Measurements from ENCODE around the gene NACA2. TPM values are rescaled to one million over a fixed set of nuclear protein-coding genes. Genes with fewer than 3 reads are reported as not detected.
"Not testable (repeated sequence)": the region's sequence is repeated elsewhere in the genome, so short reads cannot be mapped to it uniquely, and the experiment has no call there.

Gene NACA2
- total RNA-seq, 1 donor from 2014 or later, result not detected

- no peak overlapping the region for H3K4me3 ChIP-seq (ENCODE audit: low read depth, low read length)
- H3K27me3 ChIP-seq (ENCODE audit: control insufficient read depth, insufficient read depth, low read length), result no peaks in the 10 kb centered on the region
- DNase-seq (ENCODE audit: low read depth), result no peak
- no peaks in the 10 kb centered on the region for H3K36me3 ChIP-seq (ENCODE audit: control insufficient read depth, insufficient read depth, low read length)
- TF ChIP-seq CTCF (IDR thresholded peaks at IDR 0.05; ENCODE audit: insufficient read depth, low read length, poor library complexity, severe bottlenecking), result no peak
These were observed 22.6 kb downstream of the NACA2 start for GRCh38 chr17:61568219-61569072.

GRCh38 chr17:61567045-61567802 lies 23.8 kb downstream of the NACA2 start:
- TF ChIP-seq CTCF (IDR thresholded peaks at IDR 0.05; ENCODE audit: insufficient read depth, low read length, poor library complexity, severe bottlenecking), result no peak
- H3K27me3 ChIP-seq (ENCODE audit: control insufficient read depth, insufficient read depth, low read length), result no peaks in the 10 kb centered on the region
- H3K36me3 ChIP-seq (ENCODE audit: control insufficient read depth, insufficient read depth, low read length), result no peaks in the 10 kb centered on the region
- no peak overlapping the region for H3K4me3 ChIP-seq (ENCODE audit: low read depth, low read length)
- no peak for DNase-seq (ENCODE audit: low read depth)

GRCh38 chr17:61566448-61566847 lies 24.6 kb downstream of the NACA2 start:
- H3K4me3 ChIP-seq (ENCODE audit: low read depth, low read length); H3K36me3 ChIP-seq (ENCODE audit: control insufficient read depth, insufficient read depth, low read length); DNase-seq (ENCODE audit: low read depth); H3K27me3 ChIP-seq (ENCODE audit: control insufficient read depth, insufficient read depth, low read length): not testable (repeated sequence)

GRCh38 chr17:61565850-61566249 lies 25.2 kb downstream of the NACA2 start:
- not testable (repeated sequence) for H3K36me3 ChIP-seq (ENCODE audit: control insufficient read depth, insufficient read depth, low read length); DNase-seq (ENCODE audit: low read depth); H3K27me3 ChIP-seq (ENCODE audit: control insufficient read depth, insufficient read depth, low read length); H3K4me3 ChIP-seq (ENCODE audit: low read depth, low read length)

- H3K4me3 ChIP-seq (ENCODE audit: low read depth, low read length), result no peak overlapping the region
- no peaks in the 10 kb centered on the region for H3K27me3 ChIP-seq (ENCODE audit: control insufficient read depth, insufficient read depth, low read length)
- no peaks in the 10 kb centered on the region for H3K36me3 ChIP-seq (ENCODE audit: control insufficient read depth, insufficient read depth, low read length)
- no peak for TF ChIP-seq CTCF (IDR thresholded peaks at IDR 0.05; ENCODE audit: insufficient read depth, low read length, poor library complexity, severe bottlenecking)
- no peak for DNase-seq (ENCODE audit: low read depth)
These were observed 25.8 kb downstream of the NACA2 start for GRCh38 chr17:61565213-61565612.

GRCh38 chr17:61562287-61562686 lies 28.7 kb downstream of the NACA2 start:
- DNase-seq (ENCODE audit: low read depth), result no peak
- Histone ChIP-seq H3K36me3 (ENCODE audit: control insufficient read depth, insufficient read depth, low read length) (no peaks in the 10 kb centered on the region), H3K4me3 (ENCODE audit: low read depth, low read length) (no peak overlapping the region), H3K27me3 (ENCODE audit: control insufficient read depth, insufficient read depth, low read length) (no peaks in the 10 kb centered on the region)
- TF ChIP-seq CTCF (IDR thresholded peaks at IDR 0.05; ENCODE audit: insufficient read depth, low read length, poor library complexity, severe bottlenecking), result no peak

All from kidney epithelial cell (primary cell).